GM21529 (cell line): ENCODE results near the gene CABP1.
"Not testable (repeated sequence)": the region's sequence is repeated elsewhere in the genome, so short reads cannot be mapped to it uniquely, and the experiment has no call there.

Source experiments
- ATAC-seq: cut with Tn5 transposase; IDR thresholded peaks from one replicate; pipeline ENCODE4 v1.9.1; 2021; ENCODE audit not compliant: unreplicated experiment

Gene CABP1

GRCh38 chr12:120666571-120667390 is 26.4 kb downstream of the CABP1 start:
- no peak for ATAC-seq

DNA sequence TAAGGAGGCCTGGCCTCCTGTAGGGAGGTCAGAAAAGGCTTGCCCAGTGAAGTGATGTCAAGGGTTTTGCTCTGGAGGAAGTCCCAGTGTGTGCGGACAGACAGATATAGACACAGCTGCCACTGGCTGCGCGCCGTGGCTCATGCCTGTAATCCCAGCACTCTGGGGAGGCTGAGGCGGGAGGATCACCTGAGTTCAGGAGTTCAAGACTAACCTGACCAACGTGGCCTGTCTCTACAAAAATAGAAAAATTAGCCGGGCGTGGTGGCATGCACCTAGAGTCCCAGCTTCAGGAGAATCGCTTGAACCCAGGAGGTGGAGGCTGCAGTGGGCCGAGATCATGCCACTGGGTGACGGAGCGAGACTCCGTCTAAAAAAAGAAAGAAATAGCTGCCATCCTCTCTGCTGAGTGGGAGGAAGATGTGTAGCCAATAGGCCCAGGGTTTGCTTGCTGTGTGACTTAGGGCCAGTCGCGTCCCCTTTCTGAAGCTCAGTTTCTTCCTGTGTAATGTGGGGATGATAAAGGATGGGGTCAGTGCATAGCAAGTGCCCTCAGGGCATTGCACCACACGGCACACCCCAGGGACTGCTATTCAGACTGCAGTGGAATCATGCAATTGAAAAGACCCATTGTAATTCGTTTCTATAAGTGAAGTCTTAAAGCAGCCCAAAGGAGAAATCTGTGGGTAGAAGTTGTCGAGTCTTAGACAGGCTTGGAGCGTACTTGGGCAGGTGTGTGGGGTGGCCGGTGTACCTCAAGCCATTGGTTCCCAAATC is 27.9 kb downstream of the CABP1 start:
- no peak for ATAC-seq

DNA sequence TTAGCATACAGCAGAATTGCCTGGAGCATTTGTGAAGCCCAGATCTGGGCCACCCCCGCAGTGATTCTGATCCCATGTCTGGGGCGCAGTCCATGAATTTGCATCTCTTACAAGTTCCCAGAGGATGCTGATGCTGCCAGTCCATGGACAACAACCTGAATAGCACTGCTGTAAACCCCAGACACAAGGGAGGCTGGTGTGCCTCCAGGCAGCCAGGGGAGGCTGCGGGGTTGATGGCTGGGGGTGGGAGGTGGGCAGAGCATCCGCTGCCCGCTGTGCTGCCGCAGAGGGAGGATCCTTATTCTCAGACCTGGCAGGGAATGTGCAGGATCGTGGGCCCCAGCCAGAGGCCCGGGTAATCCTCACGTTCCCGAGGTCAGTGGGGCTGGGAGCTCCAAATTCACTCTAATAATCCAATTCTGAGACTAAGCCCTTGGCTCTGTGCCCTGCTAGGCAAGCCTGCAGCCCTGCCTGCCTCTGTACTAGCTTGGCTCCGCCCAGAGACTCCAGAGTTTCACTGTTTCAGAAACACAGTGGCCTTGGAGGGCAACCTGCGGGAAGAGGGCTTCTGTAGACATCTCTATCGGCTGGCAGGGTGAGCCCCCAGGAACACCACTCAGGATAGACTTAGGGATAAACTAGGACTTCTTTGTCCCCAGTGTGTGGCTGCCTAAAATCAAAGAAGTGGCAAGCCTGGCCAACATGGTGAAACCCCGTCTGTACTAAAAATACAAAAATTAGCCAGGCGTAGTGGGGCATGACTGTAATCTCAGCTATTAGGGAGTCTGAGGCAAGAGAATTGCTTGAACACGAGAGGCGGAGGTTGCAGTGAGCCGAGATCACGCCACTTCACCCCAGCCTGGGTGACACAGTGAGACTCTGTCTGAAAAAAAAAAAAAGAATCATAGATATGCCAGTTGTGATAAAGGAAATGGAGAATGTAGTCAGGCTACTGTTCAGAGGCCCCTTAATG is 28.7 kb downstream of the CABP1 start:
- ATAC-seq, result peak; percentile 52

GRCh38 chr12:120670237-120670636 is 29.8 kb downstream of the CABP1 start:
- not testable (repeated sequence) for ATAC-seq

DNA sequence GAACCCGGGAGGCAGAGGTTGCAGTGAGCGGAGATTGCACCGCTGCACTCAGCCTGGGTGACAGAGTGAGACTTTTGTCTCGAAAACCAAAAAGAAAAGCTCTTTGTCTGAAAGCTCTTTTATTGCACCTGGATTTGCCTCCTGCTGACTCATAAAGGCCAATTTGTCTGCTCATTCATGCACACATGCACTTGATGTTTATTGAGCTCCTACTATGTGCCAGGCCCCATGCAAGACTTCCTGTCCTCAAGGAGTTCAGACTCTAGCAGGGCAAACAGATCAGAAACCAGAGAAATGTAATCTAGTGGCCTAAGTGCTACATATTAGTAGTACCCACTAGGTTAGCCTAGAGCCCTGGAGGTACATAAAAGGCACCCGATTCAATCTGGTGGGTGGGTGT is 30.2 kb downstream of the CABP1 start:
- ATAC-seq, result no peak

DNA sequence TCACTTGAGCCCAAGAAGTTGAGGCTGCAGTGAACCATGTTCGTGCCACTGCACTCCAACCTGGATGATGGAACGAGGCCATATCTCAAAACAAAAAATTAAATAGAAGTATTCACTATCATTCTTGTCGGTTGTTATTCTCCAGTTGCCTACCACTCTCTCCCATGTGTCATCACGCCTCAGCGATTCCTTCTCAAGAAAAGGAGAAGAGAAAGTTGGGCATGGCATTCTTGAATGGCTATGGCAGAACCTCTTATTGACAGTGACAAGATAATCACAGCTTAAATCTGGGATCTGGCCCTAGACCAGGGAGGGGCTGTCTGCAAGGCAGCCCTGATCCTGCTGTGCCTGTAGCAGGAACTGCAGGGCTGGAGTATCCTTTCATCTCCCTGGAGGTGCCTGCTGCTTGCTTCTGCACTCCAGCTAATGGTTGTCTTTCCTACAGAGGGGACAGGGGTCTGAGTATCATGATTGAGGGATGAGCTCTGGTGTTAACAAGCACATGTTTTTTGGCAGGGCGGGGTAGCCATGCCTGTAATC is 33.7 kb downstream of the CABP1 start:
- ATAC-seq, result no peak

DNA sequence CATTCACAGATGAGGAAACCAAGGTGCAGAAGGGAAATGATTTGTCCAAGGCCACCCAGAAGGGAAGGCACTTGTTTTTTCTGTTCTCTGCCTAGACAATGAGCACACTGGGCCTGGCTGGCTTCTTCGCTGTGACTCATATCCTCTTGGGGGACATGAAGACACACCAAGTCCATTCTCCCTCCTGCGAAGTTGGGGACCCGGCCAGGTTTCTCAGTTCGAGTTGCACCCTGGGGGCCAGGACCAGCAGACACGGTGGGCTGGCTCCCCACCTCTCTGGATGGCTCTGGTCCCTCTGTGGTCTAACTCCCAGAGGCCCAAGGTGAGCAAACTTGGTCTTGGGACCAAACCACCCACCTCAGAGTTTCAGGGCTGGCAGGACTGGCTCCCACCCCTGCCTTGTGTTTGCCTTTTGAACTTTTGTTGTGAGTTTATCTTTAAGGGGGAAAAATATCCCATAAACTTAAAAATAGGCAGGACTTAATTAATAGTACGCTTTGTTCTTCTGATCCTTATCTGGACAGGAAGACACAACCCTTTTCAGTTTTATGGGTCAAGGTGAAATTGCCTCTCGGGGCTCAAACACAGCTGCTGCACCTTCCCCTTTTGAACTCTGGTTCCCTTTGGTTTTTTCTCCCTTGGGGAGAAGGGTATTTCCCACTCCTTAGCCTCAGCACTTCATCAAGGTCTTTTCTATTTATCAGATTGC is 37.5 kb downstream of the CABP1 start:
- ATAC-seq, result peak; percentile 58

- peak; percentile 8 for ATAC-seq
Observed at GRCh38 chr12:120678572-120678971, 38.1 kb downstream of the CABP1 start.

GRCh38 chr12:120680165-120680738 is 39.8 kb downstream of the CABP1 start:
- no peak for ATAC-seq

- no peak for ATAC-seq
Observed at GRCh38 chr12:120684523-120684932, 44.1 kb downstream of the CABP1 start.

- no peak for ATAC-seq
Observed at GRCh38 chr12:120685522-120685921, 45.1 kb downstream of the CABP1 start.

DNA sequence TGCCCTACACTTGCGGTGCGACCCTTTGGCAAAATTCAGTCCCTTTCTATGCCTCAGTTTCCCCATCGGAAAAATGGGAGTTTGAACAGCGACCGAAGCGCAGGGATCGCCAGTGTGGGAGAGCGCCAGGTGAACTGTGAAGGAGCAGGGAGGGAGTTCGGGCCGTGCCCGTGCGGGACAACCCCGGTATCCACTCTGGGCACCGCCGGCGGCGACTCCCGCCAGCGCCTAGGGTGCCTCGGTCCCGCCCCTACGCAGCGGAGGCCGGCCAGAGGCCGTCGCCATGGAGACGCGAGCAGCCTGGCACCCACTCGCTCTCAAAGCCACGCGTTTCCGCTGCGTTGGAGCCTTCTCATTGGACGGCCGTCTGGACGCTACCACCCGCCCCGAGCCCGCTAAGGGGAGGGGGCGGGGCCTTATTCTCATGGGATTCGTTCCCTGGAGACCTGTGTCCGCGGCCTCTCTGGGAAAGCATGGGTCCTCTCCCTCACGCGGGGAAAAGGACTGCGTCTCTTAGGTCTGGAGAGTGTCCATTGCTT is 45.8 kb downstream of the CABP1 start:
- ATAC-seq, result peak; percentile 69

DNA sequence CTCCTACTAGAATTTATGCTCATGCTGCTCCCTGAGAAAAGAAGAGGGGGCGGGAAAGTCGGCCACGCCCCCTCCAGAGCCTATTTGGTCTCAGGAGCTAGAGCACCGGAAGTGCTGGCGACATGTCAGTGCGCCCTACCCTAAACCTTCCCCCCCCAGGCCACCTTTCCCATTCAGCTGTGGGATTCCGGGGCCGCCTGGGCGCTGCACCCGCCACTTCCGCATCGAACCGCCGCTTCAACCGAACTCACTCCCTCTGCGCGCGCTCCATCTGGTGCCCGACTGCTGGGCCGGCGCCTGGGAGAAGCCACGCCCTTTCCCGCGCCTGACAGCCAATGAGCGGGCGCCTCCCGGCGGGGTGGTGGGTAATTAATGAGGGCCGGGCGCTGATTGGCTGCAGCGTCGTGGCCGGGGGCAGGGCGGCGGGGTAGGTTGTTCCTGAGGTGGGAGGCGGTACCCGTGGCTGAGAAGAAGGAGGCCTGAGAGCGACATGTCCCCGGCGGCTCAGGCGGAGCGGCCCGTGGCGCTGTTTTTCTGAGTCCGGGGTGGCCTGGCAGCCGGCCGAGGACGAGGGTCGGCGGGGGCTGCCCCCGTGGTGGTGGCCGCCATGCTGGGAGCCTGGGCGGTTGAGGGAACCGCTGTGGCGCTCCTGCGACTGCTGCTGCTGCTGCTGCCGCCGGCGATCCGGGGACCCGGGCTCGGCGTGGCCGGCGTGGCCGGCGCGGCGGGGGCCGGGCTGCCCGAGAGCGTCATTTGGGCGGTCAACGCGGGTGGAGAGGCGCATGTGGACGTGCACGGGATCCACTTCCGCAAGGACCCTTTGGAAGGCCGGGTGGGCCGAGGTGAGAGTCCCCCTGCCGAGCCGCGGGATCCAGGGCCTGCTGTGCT is 46.5 kb downstream of the CABP1 start, which contains the start of gene MLEC:
Gene MLEC, plus strand, starts transcription at position 460 of the 888 bp plus-strand sequence. Its CDS starts 148 bp downstream, at position 608.
- ATAC-seq, result peak; percentile 62

DNA sequence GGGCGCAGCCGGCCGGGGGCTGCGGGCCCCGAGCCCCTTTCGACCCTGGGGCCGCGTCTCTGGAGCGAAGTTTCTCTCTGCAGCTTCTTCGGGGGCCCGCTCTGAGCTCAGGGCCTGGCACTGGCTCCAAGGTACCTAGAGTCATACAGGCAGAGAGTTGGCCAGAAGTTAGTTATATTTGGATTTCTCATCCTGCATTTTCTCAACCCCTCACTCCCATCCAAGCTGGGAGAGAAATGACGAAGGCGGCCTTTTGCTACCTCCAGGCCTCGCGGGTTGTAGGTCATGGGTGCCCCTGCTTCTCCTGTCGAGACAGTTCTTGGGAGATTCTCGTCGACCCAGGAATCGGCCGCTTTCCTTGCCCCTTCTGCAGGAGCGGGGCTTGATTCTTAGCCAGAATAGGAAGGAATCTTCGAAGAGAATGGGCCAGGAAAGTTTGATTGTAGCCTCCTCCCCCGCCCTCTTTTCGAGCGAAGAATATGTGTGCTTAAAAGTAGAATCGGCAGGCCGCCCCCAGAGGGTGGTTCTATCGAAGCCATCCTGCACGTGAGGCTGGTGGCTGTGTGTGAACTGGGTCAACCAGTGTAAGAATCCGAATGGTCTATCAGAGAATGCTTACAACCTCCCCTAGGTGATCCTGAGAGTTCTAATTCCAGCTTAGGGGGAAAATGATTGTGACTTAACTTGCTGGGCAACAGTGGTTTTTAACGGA is 47.3 kb downstream of the CABP1 start:
- no peak for ATAC-seq

DNA sequence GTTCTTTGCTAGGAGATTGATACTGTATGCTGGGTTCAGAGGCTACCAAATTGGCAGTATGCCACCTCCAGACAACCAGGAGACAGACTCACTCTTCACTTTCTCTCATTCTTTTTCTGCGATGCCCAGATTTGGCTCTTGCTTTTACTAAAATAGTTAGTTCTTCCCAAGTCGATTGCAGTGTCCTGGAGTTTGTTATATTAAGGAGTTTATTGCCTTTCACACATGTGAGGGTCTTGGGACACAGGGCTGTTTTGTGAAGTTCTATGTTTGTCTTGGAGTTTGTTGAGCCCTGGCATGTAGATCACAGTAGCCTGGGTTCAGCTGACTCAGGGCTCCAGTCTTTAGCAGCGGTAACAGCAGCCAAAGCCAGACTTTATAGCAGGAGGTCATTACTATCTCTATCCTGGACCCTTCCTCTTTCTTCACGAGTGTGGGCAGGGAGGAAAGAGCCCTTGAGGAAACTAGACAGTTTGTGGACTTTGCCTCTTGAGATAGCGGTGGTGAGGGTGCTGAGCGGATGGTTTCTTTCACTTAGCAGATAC is 48.2 kb downstream of the CABP1 start:
- ATAC-seq, result no peak

DNA sequence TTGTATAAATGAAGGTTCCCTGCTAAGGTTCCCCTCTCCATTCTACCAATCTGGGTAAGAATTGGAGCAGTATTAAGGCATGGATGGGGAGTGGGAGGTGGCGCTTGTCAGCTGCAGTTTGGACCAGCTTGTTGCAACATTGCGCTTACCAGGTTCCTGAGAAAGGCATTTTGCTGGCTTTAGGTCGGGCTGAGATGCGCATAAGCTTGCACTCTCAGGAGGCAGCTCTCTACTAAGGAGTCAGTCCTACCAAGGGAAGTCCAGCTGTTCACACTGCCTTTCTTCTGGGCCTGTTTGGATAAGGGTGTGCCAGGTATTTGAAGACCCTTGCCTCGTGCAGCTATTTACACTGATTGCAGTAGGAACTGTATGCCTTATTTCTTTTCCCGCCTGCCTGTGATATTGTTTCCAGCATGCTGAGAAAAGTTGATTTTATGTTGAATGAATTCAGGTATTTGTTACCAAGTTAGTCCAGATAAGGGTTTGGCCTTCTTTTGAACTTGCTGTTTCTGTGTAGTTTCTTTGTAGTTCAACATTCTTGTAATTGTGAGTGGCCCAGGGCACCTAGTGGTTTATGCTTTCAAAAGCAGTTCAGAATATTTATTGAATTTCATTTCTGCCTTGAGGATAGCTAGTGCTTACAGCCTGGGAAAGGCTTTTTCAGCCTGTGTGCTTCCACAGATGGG is 49.1 kb downstream of the CABP1 start:
- ATAC-seq, result no peak

DNA sequence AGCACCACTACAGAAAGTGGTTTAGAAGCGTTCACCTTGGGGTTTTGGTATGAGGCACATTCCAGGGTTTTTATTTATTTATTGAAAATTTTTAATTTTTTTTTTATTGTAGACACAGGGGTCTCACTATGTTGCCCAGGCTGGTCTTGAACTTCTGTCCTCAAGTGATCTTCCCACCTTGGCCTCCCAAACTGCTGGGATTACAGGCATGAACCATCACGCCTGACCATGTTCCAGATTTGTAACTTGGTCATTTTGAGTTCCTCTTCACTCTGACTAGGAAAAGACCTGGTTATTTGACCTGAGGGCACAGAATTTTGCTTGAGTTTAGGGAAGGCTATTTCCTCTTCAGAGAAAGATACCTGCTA is 49.6 kb downstream of the CABP1 start:
- ATAC-seq, result no peak
